Activated naive CD4-positive, alpha-beta T cell treated with anti-CD3 and anti-CD28 coated beads, Interleukin-2, amount 50 U/mL, for 16 hours (primary cell): ENCODE measurements around the gene HRC.
"Not testable (repeated sequence)": the region's sequence is repeated elsewhere in the genome, so short reads cannot be mapped to it uniquely, and the experiment has no call there.

Experiments used
- DNase-seq: peaks from one replicate; pipeline ENCODE4 v3.0.0-alpha.2; 2020

HRC gene

DNA sequence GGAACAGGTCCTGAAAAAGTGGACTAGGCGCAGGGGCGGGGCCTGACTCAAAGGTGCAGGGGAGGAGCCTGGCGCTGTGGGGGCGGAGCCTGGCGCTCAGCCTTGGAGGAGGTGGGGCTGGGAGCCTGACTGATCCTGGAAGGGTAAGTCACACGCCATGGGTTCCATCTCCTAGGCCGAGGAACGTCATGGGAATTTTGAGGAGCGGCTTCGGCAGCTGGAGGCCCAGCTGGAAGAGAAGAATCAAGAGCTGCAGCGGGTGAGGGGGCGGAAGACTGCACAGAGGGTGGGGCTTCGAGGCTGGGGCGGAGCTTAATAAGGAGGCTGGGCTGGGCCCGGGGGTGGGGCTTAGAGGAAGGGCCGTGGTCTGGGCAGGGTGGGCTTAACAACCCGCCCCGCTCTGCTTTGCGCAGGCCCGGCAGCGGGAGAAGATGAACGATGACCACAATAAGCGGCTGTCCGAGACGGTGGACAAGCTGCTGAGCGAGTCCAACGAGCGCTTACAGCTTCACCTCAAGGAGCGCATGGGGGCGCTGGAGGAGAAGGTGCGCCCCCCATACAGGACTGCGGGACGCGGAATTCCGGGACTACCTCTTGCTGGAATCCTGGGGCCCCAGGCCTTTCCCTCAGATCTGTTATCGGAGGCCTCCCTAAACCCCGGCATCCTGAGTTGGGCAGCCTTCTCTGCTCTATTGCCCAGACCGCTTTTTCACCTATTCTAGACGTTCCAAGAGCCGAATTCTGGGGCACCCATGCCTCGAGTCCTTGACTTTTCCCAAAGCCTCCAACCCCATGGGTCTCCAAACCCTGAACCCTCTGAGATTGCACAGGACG is 21.4 kb downstream of the HRC start:
- peak; percentile 62 for DNase-seq

- DNase-seq = peak; percentile 43
These were observed 22.1 kb downstream of the HRC start for GRCh38 chr19:49132974-49133609.

DNA sequence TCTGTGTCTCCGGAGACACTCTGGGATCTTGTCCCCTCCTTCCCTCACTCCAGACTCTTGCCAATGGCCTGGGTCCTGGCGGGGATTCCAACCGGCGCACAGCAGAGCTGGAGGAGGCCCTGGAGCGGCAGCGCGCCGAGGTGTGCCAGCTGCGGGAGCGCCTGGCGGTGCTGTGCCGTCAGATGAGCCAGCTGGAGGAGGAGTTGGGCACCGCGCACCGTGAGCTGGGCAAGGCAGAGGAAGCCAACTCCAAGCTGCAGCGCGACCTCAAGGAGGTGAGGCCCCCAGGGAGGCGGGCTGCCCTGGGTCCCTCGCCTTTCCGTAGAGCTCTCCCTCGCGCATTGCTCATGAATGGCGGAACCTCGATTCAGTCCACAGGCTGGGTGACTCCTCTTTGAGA is 24.9 kb downstream of the HRC start:
- DNase-seq = no peak

GRCh38 chr19:49129238-49129583 is 26.0 kb downstream of the HRC start:
- no peak for DNase-seq

DNA sequence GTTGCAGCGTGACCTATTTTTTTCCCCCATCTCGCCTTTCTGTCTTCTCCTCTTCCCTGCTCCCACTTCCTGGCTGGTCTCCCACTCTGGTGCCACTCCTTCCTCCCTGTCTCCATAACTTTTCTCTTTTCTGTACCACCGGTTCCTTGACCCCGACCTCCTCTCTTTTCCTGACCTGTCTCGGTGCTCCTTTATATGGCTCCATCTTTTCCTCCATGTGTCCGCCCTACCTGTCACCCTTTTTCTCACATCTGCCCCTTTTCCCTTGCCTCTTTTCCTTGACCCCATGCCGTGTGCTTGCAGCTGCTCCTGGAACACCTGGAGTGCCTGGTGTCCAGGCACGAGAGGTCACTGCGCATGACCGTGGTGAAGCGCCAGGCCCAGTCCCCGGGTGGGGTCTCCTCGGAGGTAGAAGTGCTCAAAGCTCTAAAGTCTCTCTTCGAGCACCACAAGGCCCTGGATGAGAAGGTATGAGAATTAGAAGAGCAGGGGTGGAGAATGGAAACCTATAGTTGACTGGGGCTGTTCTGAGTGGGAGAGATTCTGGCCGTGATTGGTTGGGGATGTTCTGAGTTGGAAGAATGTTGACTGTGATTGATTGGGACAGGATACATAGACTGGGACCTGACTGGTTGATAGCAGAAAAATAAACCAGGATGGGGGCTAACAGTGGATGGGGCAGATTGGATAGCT is 26.5 kb downstream of the HRC start:
- DNase-seq = no peak

DNA sequence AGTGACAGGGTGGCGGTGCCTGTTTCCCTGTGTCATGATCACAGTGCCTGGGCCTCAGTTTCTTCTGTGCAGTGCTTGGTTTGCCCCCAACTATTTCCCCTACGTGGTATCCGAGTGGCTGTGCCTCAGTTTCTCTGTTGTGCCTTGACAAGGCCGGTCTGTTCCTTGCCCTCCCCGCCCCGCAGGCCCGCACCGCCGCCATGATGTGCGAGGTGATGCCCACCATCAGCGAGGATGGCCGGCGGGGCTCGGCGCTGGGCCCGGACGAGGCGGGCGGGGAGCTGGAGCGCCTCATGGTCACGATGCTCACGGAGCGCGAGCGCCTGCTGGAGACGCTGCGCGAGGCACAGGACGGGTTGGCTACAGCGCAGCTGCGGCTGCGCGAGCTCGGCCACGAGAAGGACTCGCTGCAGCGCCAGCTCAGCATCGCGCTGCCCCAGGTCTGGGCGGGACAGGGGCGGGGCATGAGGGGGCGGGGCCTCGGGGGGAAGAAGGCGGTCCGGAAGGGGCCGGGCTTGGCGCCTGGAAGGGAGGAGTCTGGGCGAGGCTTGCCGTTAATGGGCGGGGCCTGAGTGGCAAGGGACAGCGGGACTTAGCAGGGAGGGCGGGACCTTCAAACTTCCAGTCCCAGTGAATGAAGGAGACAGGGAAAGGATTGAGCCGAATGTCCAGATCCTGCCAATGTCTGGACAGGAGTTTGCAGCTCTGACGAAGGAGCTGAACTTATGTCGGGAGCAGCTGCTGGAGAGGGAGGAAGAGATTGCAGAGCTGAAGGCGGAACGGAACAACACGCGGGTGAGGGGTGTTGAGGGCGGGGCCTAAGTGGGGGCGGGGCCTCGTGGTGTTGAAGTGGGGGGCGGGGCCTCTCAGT is 27.3 kb downstream of the HRC start:
- DNase-seq = peak; percentile 91

- not testable (repeated sequence) for DNase-seq
These were observed 28.0 kb downstream of the HRC start for GRCh38 chr19:49127225-49127624.

DNA sequence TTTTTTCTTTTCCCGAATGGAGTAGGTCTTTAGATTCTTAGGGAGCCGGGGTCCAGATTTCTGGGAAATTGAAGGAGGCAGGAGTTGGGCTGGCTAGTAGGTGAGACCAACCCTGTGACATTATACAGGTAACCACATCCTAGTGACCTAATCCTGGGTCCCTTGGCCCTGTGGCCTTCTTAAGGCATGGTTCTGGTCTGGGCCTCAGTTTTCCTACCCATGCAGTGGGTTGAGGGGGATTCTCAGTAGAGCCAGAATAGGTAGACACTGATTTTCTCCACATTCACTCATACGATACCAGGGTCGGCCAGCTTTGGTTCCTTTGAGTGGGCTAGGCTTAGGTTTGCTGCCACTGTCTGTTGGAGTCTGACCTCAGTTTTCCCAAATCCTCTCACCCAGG is 28.6 kb downstream of the HRC start:
- DNase-seq = no peak

DNA sequence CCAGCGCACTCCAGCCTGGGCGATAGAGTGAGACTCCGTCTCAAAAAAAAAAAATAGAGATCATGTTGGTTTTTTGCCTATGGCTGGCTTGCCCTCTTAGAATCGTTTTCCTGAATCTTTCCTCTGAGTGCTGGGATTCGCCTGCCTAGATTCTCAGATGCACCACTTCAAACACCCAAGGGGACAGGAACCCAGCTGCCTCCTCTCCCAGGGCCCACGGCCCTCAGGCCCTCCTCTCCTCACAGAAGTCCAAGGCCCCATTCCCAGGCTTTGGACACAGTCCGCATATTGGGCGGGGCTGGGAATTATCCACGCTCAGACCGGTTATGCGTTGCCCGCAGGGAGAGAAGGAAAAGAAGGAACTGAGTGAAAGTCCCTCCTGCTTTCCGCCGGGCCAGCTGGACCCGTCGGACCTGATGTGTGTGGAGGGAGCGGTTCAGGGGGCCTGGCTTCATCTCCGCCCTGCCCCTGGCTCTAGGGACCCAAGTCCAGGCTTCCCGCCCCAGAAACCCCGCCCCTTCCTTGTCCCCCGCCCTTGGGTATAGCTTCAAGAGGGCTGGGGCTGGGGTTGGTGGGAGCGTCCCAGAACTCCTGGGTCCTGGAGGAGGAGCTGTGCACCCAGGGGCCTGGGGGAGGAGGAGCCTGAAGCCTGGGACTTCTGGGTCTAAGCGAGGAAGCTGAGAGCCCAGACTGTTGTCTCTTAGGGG is 30.0 kb downstream of the HRC start:
- DNase-seq = no peak

- DNase-seq = not testable (repeated sequence)
These were observed 31.9 kb downstream of the HRC start for GRCh38 chr19:49123285-49123684.

GRCh38 chr19:49121841-49122240 is 33.4 kb downstream of the HRC start:
- DNase-seq = not testable (repeated sequence)

DNA sequence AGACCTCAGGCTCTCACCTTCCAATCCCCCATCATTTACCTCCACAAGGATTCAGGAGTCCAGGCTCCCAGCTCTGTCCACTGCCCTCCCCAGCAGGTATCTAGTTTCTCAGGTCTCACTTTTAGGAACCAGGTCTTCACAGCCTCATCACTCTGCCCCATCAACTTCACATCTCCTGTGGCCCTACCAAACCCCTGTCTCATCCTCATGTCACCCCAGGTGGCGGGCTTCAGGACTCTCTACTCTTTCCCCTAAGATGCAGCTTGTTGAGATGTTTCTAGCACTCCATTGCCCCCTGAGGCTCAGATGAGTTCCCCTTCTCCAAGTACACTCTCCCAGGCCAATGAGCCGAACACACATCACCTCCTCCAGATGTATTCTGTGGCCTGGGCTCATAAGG is 34.3 kb downstream of the HRC start:
- no peak for DNase-seq

DNA sequence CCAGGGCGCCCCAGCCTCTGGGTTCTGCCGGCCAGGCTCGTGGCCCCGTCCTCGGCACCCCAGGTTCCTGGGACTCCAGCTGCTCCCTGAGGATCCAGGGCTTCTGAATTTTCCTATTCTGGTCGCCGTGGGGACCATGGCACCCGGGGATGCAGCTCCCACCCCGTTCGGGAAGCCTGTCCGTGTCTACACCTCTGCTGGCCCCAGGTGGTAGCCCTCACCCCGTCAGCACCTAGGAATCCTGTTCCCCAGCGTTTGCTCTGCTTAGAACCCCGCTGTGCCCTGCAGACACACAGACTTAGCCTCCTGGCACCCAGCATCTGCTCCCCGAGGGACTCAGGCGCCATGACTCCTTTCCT is 34.9 kb downstream of the HRC start:
- no peak for DNase-seq

- DNase-seq = peak; percentile 19
These were observed 35.5 kb downstream of the HRC start, which contains the start of gene PPFIA3 for GRCh38 chr19:49119411-49120324. PPFIA3 (plus strand) TSS chr19:49119544; CDS start chr19:49127874, 8,330 bp downstream.

DNA sequence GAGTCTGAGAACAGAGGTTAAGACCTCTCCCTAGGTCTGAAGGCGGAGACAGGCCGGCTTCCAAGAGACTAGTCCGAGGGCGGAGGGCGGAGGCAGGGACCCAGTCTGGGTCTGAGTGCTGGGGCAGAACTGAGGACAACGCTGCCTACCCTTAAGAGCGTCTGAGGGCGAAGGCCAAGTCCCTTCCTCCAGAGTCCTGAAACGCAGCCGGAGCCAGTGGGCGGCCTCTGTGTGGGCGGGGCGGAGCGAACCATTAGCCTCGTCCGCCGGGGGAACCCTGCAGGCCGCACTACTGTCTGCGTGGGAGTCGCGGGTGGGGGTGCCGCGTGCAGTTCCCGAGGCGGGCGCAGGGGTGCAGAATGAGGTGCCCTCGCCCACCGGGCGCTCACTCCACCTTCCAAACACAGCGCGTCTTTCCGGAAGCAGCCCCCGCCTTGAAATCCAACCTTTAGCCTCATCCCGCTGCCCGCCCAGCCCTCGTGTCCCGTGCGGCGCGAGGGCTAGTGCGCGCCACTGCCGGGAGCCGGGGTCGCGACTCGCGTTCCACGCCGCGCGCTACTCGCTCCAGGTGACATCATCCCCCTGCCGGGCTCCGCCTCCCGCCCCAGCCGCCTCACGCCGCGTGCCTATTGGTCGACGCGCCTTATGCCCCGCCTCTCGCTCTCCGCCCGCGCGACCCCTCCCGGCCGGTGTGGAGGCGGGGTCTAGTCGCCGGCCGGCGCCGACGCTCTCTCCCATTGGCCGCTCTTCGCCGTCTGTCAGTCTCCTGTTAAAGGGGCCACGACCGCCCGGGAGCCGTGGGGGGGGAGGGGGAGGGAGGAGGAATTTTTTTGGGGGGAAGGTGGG is 36.4 kb downstream of the HRC start, which contains the start of gene C19orf73:
Gene C19orf73 (minus strand): TSS at position 579 of the 846 bp plus-strand sequence. CDS start 121 bp downstream, at position 458.
- DNase-seq = peak; percentile 94

- DNase-seq = no peak
These were observed 37.3 kb downstream of the HRC start for GRCh38 chr19:49117677-49118564.

DNA sequence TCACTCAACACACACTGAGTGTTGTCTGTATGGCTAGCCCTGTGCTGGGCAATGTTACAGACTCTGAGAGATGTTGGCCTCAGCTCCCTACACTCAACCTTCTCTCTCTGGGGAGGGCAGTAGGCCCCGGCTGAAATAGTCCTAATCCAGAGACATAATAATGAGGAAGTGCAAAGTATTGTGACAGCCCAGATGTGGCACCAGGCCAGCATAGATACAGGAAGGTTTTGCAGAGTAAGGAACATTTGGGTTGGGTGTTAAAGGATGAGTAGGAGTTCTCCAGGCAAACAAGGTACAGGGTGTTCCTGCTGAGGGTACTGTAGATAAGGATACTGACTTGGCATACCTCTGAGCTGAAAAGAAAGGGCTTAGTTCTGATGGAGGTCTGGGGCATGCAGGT is 38.7 kb downstream of the HRC start:
- no peak for DNase-seq

- peak; percentile 66 for DNase-seq
These were observed 40.4 kb downstream of the HRC start for GRCh38 chr19:49114630-49115363.
